ENCODE measurements around the gene ERFL.

Gene ERFL

DNA sequence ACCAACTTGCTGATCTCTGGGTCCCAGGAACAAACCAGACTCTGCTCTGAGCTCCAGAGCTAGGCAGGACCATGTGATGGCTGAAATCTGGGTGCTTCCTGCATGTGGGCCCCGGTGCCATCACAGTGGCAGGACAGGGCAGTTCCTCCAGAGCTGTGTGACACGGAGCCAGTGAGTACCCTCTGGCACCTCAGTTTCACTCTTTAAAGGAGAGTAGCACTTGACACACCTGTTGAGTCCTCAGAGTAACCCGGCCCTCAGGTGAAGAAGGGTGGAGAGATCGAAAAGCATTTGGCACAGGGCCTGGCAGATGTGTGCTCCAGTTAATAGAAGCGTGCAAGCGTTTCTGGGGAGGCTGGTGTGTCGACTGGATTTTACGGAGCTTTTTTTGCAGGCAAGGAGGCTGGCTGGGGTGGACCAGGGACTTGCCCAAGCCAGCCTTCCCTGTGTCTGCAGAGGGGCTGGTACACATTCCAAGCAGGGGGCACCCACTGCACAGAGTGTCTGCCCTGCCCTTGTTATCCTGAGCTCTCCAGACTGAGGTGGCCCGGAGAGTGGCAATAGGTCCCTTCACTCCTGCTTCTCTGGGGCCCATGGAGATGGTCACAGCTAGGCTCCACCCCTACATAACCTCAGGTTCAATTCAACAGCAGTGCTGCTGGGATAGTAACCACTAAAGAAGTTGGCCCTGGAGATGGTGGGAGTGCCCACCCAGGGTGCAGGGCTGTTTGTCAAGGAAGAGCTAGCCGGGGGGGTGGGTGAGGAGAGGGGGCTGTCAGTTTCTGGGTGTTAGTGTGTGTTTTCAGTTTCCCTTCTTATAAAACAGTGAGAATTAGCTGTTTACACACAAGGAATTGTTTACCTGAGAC, 59.9 kb downstream of the ERFL start:
- H3K4me1 Mint-ChIP-seq = peaks cover 62 to 90% of the 10 kb centered on the region in 2 donors
- ATAC-seq (replicated peaks) (no peak), DNase-seq (no peak)
- peak overlapping the region; percentile 57 to 70 for H3K4me3 Mint-ChIP-seq
- H3K27ac Mint-ChIP-seq = peak overlapping the region; percentile 93
- H3K27me3 Mint-ChIP-seq = no peaks in the 10 kb centered on the region
- H3K36me3 Mint-ChIP-seq = peaks cover 61 to 72% of the 10 kb centered on the region in 2 donors
- no peaks in the 10 kb centered on the region for H3K9me3 Mint-ChIP-seq

DNA sequence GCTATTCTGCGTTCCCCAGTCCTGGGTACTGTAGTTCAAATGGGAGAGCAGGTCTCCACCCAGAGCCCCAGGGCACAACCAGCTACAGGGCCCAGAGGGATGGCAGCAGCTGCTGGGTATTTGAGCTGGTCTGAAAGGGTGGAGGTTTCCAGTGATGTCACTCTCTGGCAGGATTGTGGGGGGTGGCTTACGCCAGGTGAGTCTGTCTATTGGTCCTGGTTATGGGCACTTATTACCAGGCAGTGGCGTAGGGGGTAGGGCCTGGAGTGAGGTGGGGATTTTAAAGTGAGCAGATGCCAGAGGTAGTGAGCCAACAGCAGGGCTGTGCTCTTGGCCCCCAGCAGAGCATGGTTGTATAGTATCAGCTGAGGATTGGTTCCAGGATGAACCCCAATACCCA, 62.0 kb downstream of the ERFL start:
- DNase-seq = no peak
- Mint-ChIP-seq H3K27ac (peak overlapping the region; percentile 89), H3K27me3 (no peaks in the 10 kb centered on the region), H3K4me1 (peaks cover 58 to 90% of the 10 kb centered on the region in 2 donors), H3K9me3 (no peaks in the 10 kb centered on the region), H3K36me3 (peaks cover 66 to 77% of the 10 kb centered on the region in 2 donors), H3K4me3 (peak overlapping the region; percentile 65 to 68)
- ATAC-seq (replicated peaks) = no peak

DNA sequence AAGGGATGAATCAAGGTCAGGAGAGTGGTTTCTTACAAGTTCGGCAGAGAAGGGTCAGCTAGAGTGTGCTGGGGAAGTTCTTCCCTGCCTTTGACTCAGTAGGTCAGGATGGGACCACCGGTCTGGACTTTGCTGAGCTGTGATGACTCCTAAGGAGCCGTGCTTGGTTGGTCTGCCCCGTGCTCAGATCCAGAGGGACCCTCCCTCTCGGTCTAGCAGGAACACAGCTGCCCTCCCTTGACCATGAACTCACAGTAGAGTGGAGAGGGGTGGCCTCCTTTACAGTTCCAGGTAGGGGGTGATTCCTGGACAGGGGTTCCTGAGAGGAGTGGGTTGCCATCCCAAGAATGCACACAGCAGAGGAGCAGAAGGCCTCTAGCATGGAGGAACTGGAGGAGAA, 63.9 kb downstream of the ERFL start:
- peak overlapping the region; percentile 89 for H3K27ac Mint-ChIP-seq
- no peaks in the 10 kb centered on the region for H3K27me3 Mint-ChIP-seq
- ATAC-seq (replicated peaks) (no peak), DNase-seq (no peak)
- peaks cover 63 to 71% of the 10 kb centered on the region in 2 donors for H3K36me3 Mint-ChIP-seq
- peaks cover 46 to 79% of the 10 kb centered on the region in 2 donors for H3K4me1 Mint-ChIP-seq
- H3K9me3 Mint-ChIP-seq = no peaks in the 10 kb centered on the region
- peak overlapping the region; percentile 74 to 85 for H3K4me3 Mint-ChIP-seq

DNA sequence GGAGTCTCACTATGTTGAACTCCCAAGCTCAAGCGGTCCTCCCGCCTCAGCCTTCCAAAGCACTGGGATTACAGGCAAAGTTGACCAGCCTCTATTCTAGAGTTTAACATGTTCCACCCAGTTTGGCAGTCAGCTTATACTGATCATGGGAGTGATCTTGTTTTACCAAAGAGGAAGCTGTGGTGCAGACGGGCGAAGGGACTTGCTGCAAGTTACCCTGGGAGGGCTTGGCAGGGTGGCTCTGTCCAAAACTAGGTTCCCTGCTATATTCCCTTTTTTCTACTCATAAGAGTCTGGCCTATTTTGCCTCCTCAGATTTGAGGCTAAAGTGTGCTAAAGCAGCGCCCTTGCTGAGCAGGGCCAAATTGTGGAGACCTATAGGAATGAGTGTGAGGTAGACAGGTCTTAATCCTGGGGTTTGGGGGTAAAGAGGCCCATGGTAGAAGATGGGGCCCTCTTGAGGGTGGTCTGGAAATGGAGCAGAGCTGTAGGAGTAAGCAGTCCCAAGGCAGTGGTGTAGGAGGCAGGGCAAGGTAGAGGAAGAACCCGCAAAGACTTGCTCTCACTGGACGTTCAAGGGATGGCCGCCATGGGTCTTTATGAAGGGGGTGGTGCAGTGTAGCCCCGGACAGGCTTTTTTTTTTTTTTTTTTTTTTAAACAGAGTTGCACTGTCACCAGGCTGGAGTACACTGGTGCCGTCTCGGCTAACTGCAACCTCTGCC, 64.9 kb downstream of the ERFL start:
- peak overlapping the region; percentile 89 for H3K27ac Mint-ChIP-seq
- ATAC-seq (replicated peaks) (no peak), DNase-seq (no peak)
- peaks cover 40 to 69% of the 10 kb centered on the region in 2 donors for H3K4me1 Mint-ChIP-seq
- H3K4me3 Mint-ChIP-seq = peak overlapping the region; percentile 85 to 92
- peaks cover 58 to 62% of the 10 kb centered on the region in 2 donors for H3K36me3 Mint-ChIP-seq
- H3K27me3 Mint-ChIP-seq = no peaks in the 10 kb centered on the region
- H3K9me3 Mint-ChIP-seq = no peaks in the 10 kb centered on the region

DNA sequence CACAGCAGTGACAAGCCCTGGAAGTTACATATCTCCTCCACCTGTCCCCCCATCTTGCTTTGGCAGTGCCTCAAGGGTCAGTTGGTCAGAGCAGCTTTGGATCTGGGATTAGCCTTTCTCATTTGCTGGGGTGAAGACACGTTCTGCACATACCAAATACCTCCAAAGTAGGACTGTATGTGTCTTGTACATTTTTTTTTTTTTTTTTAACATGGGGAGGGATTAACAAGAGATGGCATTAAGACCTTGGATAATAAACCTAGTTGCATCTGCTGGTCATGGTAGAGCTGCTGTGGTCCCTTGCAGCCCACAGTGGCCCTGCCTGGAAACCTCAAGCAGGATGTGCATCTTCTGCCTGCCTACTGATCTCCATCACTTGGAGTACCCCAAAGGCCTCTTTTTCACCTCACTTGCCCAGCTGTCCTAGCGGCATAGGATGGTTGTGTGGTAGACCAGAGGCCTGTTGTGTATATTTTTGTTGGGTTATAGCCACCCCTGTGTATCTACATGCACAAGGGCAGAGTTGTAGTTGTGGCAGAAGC, 65.7 kb downstream of the ERFL start:
- ATAC-seq (replicated peaks) (no peak), DNase-seq (no peak)
- Mint-ChIP-seq H3K4me1 (peaks cover 33 to 61% of the 10 kb centered on the region in 2 donors), H3K9me3 (no peaks in the 10 kb centered on the region), H3K27me3 (no peaks in the 10 kb centered on the region), H3K36me3 (peaks cover 51 to 55% of the 10 kb centered on the region in 2 donors), H3K4me3 (peak overlapping the region; percentile 85 to 92), H3K27ac (peak overlapping the region; percentile 89)

DNA sequence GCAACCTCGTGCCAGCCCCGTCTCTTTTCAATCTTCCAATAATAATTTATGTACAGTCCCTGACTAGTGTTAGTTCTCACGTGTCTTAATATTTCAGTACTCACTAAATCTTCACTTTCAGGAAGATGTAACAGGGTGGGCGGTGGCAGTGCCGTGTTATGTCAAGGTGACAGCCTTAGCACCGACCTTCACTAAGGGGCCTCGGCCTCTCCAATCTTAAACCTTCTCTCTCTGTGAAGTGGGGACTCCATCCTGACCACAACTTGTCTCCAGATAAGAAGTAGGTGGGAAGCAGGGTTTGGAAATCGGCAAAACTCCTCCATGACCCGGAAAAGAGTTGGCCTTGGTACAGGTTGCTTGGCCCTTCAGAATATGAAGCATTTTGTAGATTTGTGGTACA, 66.4 kb downstream of the ERFL start:
- Mint-ChIP-seq H3K27me3 (no peaks in the 10 kb centered on the region), H3K4me3 (peak overlapping the region; percentile 85 to 92), H3K27ac (peak overlapping the region; percentile 98), H3K36me3 (peaks cover 51 to 55% of the 10 kb centered on the region in 2 donors), H3K9me3 (no peaks in the 10 kb centered on the region), H3K4me1 (peaks cover 33 to 60% of the 10 kb centered on the region in 2 donors)
- ATAC-seq (replicated peaks) (no peak), DNase-seq (no peak)

DNA sequence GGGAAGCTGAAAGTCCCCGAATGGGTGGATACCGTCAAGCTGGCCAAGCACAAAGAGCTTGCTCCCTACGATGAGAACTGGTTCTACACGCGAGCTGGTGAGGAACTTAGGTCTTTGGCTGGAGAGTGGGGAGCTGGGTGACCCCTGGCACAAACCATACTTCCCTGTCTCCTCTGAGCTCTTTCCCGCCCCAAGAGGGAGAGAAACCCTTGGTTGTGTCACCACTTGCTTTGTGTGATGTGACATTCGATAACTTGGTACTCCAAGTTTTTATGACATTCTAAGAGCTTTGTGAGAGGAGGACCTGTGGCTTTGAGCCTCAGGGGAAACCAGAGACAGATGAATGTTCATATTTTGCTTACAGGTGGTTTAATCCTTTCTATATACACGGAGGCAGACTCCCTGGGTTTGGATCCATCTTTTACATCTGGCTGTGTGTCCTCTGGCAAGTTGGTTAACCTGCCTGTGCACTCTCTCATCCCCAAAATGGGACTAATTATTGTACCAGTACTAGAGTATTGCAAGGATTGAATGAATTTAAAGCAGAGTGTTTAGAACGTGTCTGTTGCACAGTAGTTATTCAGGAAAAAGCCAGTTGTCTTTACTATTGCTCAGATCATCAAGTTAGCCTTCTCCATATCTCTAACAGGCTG, 67.0 kb downstream of the ERFL start:
- H3K27me3 Mint-ChIP-seq = no peaks in the 10 kb centered on the region
- H3K4me3 Mint-ChIP-seq = peak overlapping the region; percentile 85 to 92
- H3K9me3 Mint-ChIP-seq = no peaks in the 10 kb centered on the region
- DNase-seq = no peak
- peaks cover 31 to 54% of the 10 kb centered on the region in 2 donors for H3K4me1 Mint-ChIP-seq
- H3K36me3 Mint-ChIP-seq = peaks cover 49 to 52% of the 10 kb centered on the region in 2 donors
- H3K27ac Mint-ChIP-seq = peak overlapping the region; percentile 98
- ATAC-seq (replicated peaks) = no peak

DNA sequence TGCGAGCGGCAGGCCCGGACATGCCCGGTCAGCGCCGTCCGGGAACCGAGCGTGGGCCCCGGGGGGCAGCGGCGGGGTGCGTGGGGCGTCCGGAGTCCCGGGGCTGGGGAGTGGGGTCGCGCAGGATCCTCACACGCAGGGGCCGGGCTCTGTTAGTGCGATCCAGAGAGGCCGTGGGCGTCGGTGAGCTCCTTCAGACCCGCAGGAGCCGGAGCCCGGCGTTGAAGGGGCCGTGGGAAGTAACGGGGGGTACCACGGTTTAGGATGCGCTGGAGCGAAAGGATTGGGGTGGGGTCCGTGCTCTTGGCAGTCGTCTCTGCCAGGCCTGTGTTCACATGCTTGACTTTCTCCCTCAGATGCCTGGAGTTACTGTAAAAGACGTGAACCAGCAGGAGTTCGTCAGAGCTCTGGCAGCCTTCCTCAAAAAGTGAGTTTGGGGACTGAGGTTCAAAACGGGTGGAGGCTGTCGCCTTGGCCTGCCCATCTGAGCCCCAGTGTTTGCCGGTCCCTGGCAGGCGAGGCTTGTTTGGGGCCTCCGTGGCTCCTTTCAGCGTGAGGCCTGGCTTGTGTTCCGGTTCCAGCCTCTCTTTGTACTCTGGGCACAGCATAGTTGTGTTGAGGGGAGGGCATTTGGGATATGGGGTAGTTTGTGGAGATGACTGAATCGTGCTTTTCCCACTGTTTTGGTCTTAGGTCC, 67.7 kb downstream of the ERFL start:
- peak overlapping the region; percentile 98 for H3K27ac Mint-ChIP-seq
- no peaks in the 10 kb centered on the region for H3K27me3 Mint-ChIP-seq
- DNase-seq (no peak), ATAC-seq (replicated peaks) (no peak)
- H3K36me3 Mint-ChIP-seq = peaks cover 45 to 48% of the 10 kb centered on the region in 2 donors
- H3K9me3 Mint-ChIP-seq = no peaks in the 10 kb centered on the region
- peak overlapping the region; percentile 85 to 92 for H3K4me3 Mint-ChIP-seq
- peaks cover 29 to 49% of the 10 kb centered on the region in 2 donors for H3K4me1 Mint-ChIP-seq

DNA sequence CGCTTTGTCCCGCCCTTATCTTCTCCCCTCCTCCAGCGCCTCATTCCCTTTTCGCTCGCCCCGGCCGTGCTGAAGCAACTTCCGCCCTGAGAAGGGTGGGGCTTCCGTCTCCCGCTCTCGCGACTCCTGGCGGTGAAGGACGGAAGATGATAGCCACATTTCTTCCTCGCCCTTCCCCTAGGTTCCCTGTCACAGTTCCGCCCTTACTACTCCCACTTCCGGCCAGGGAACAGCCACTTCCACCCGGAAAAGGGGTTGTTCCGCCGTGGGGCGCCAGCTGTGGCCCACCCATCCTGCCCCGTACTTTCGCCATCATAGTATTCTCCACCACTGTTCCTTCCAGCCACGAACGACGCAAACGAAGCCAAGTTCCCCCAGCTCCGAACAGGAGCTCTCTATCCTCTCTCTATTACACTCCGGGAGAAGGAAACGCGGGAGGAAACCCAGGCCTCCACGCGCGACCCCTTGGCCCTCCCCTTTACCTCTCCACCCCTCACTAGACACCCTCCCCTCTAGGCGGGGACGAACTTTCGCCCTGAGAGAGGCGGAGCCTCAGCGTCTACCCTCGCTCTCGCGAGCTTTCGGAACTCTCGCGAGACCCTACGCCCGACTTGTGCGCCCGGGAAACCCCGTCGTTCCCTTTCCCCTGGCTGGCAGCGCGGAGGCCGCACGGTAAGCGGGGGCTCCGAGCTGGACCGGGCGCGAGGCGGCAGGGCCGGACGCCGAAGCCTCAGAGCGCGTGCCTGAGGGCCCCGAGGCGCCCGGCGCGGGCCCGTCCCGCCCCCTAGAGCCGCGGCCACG, 68.4 kb downstream of the ERFL start, which contains the start of gene RPS19:
TSS of gene RPS19 (plus strand) at position 638 of the 801 bp plus-strand sequence. CDS start 520 bp downstream, outside the sequence.
- peak within 1 kb of the TSS; percentile 85 to 92 for H3K4me3 Mint-ChIP-seq
- peak; percentile 81 to 88 for ATAC-seq (replicated peaks)
- H3K36me3 Mint-ChIP-seq = peaks cover 41 to 45% of the 10 kb centered on the region in 2 donors
- peaks cover 29 to 44% of the 10 kb centered on the region in 2 donors for H3K4me1 Mint-ChIP-seq
- DNase-seq = peak; percentile 97
- H3K9me3 Mint-ChIP-seq = no peaks in the 10 kb centered on the region
- H3K27me3 Mint-ChIP-seq = no peaks in the 10 kb centered on the region
- H3K27ac Mint-ChIP-seq = peak within 1 kb of the TSS; percentile 98

DNA sequence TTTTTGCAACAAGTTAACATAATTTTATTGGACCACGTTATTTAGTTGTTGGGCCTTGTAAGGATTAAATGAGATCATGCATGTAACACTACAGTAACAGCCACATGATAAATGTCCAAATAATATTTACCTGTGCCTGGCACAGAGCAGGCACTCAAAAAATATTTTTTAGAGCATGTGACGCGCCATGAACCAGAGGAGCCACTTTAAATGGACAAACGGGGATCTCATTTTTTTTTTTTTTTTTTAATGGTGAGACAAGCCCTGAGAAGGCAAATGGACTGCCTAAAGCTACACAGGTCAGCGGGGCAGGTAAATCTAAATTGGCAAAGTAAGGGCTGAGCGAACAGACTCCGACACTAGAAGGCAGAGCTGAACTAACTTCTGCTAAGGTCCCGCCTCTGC, 69.0 kb downstream of the ERFL start:
- DNase-seq (no peak), ATAC-seq (replicated peaks) (no peak)
- H3K9me3 Mint-ChIP-seq = no peaks in the 10 kb centered on the region
- H3K36me3 Mint-ChIP-seq = peaks cover 35 to 39% of the 10 kb centered on the region in 2 donors
- H3K4me1 Mint-ChIP-seq = peaks cover 23 to 38% of the 10 kb centered on the region in 2 donors
- H3K27ac Mint-ChIP-seq = peak overlapping the region; percentile 98
- no peaks in the 10 kb centered on the region for H3K27me3 Mint-ChIP-seq
- H3K4me3 Mint-ChIP-seq = peak overlapping the region; percentile 85 to 92

Measured in stimulated activated naive B cell treated with anti-CD40 and anti-IgM and Interleukin-4, amounts not matched to agents 10 μg/mL and 1 μg/mL and 100 μg/mL, for 72 hours (primary cell).